OCI-LY7 (cell line): ENCODE measurements around the gene APOL1.

Experiments
- EZH2phosphoT487 ChIP-seq: fragments of 200-600 bp; sonication (generic); IDR thresholded peaks from 2 replicates; pipeline ENCODE4 v1.6.1; 2018; ENCODE audit warnings: low read depth, borderline replicate concordance, mild to moderate bottlenecking, mixed run types, antibody characterized with exemption, low read length, moderate library complexity, mixed read lengths
- TF ChIP-seq, protein P1 (sequence below): fragments of 200-600 bp; sonication (generic); conservative IDR thresholded peaks from 2 replicates; pipeline ENCODE4 v1.5.1; 2014; ENCODE audit warnings: mild to moderate bottlenecking, antibody characterized with exemption, low read length, moderate library complexity, mixed read lengths

DNA sequence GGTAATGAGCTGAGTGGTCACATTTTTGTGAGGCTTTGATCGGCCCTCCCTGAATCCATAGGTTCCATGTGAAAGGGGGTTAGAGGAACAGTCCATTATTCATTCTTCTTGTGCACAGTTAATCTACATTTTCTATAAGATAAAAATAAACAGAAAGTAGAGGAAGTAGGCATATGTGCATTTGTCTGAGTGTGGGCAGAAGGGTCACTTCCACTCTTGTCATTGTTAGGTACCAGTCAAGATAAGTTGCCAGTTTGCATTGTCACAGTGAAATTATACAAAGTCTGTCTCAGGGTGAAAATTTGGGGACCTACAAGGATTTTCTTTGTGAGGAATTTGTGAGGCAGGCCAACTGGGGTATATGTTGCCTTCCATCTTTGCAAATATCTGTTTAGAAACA is 46.7 kb upstream of the APOL1 start:
- TF ChIP-seq, protein P1, sequence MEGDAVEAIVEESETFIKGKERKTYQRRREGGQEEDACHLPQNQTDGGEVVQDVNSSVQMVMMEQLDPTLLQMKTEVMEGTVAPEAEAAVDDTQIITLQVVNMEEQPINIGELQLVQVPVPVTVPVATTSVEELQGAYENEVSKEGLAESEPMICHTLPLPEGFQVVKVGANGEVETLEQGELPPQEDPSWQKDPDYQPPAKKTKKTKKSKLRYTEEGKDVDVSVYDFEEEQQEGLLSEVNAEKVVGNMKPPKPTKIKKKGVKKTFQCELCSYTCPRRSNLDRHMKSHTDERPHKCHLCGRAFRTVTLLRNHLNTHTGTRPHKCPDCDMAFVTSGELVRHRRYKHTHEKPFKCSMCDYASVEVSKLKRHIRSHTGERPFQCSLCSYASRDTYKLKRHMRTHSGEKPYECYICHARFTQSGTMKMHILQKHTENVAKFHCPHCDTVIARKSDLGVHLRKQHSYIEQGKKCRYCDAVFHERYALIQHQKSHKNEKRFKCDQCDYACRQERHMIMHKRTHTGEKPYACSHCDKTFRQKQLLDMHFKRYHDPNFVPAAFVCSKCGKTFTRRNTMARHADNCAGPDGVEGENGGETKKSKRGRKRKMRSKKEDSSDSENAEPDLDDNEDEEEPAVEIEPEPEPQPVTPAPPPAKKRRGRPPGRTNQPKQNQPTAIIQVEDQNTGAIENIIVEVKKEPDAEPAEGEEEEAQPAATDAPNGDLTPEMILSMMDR: no peak
- no peak for TF ChIP-seq EZH2phosphoT487
